Type B pancreatic cell (in vitro differentiated cells): ENCODE measurements around the gene RABGAP1. TPM values are rescaled to one million over a fixed set of nuclear protein-coding genes. Genes with fewer than 3 reads are reported as not detected.

ENCODE experiments used
- DNase-seq: peaks from one replicate; pipeline ENCODE4 v3.0.0; 2021; ENCODE audit warnings: mixed read lengths; ENCODE audit not compliant: unreplicated experiment; ENCODE audit errors: extremely low spot score
- H3K27ac Mint-ChIP-seq: 2 replicates; pipeline ENCODE4 v1.8.0; 2021; ENCODE audit warnings: mild to moderate bottlenecking, mixed read lengths
- H3K27me3 Mint-ChIP-seq: 2 replicates; pipeline ENCODE4 v1.8.0; 2021; ENCODE audit warnings: mixed read lengths
- H3K36me3 Mint-ChIP-seq: 2 replicates; pipeline ENCODE4 v1.8.0; 2021; ENCODE audit warnings: mixed read lengths
- H3K4me1 Mint-ChIP-seq: one replicate; pipeline ENCODE4 v1.8.0; 2021; ENCODE audit warnings: mixed read lengths; ENCODE audit not compliant: unreplicated experiment
- H3K4me3 Mint-ChIP-seq: 2 replicates; pipeline ENCODE4 v1.8.0; 2021; ENCODE audit warnings: mild to moderate bottlenecking, mixed read lengths
- H3K9me3 Mint-ChIP-seq: 2 replicates; pipeline ENCODE4 v1.8.0; 2021; ENCODE audit warnings: mixed read lengths
- total RNA-seq: library from RNA; stranded (reverse); gene quantifications from 2 replicates; pipeline ENCODE4 v1.2.1, GENCODE V29; 2021; ENCODE audit warnings: low replicate concordance
- TF ChIP-seq, protein P1 (sequence below): fragments of 200-600 bp; sonication (generic); conservative IDR thresholded peaks from 2 replicates; pipeline ENCODE4 v1.5.0; 2021; ENCODE audit warnings: antibody characterized with exemption, mild to moderate bottlenecking

The RABGAP1 gene
- total RNA-seq, 1 donor from 2014 or later, result 68.4 TPM

DNA sequence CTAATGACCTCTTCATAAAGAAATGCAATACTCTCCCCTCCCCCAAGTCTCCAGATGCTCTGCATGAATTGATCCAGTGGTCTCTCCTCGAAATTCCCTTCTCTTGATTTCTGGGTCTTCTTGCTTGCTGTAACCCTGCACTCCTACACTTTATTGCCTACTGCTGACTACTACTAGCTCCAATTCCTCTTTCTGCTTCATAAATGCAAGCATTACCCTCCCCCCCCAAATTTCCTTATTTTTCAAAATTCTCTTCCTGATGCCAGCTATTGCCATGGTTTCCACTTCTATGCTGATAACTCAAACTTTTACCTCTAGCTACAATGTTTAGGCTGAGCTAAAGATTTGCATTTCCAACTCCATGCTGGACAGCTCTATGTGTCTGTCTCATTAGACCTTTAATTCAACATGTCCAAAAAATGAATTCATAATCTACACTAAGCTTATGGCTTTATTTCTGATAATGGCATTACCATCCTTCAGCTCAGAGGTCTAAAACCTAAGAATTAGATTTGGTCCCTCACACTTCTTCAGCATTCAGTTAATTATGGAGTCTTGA lies 10.9 kb upstream of the RABGAP1 start:
- peaks cover 8% of the 10 kb centered on the region for H3K4me1 Mint-ChIP-seq
- no peak overlapping the region for H3K4me3 Mint-ChIP-seq
- TF ChIP-seq, protein P1, sequence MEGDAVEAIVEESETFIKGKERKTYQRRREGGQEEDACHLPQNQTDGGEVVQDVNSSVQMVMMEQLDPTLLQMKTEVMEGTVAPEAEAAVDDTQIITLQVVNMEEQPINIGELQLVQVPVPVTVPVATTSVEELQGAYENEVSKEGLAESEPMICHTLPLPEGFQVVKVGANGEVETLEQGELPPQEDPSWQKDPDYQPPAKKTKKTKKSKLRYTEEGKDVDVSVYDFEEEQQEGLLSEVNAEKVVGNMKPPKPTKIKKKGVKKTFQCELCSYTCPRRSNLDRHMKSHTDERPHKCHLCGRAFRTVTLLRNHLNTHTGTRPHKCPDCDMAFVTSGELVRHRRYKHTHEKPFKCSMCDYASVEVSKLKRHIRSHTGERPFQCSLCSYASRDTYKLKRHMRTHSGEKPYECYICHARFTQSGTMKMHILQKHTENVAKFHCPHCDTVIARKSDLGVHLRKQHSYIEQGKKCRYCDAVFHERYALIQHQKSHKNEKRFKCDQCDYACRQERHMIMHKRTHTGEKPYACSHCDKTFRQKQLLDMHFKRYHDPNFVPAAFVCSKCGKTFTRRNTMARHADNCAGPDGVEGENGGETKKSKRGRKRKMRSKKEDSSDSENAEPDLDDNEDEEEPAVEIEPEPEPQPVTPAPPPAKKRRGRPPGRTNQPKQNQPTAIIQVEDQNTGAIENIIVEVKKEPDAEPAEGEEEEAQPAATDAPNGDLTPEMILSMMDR, result no peak
- no peaks in the 10 kb centered on the region for H3K9me3 Mint-ChIP-seq
- DNase-seq, result no peak
- H3K27me3 Mint-ChIP-seq, result no peaks in the 10 kb centered on the region
- peaks cover 2% of the 10 kb centered on the region for H3K36me3 Mint-ChIP-seq
- no peak overlapping the region for H3K27ac Mint-ChIP-seq

DNA sequence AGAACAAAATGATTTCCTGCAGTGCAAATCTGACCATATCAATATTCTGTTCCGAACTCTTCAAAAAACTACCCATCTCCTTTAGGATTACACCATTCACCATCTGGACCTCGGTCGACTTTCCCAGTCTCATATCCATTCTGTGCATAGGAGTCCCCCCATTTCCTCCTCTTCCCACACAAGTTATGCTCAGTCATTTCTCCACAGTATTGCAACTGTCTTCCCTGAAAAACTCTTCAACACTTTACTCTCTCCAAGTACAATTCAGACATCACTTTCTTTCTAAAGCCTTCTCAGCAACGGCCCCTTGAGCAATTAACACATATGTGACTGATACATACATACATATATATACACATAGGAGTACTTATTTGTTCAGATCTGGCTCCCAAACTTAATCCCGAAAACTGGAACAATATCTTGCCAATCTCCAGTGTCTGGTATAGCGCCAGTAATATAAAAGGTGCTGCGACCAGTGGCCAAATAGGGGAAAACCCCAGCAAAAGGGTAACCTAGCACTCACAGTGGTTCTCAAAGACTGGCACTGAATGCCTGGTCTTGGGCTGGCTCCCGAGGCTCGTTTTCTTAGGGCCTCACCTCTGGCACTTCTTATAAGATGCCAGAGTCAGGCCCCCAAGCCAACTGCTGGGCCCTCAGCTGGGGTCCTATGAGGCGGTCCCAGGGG lies 10.1 kb upstream of the RABGAP1 start:
- TF ChIP-seq, protein P1, result no peak
- Mint-ChIP-seq H3K4me3 (no peak overlapping the region), H3K36me3 (peaks cover 5% of the 10 kb centered on the region), H3K27me3 (no peaks in the 10 kb centered on the region), H3K27ac (no peak overlapping the region), H3K4me1 (peaks cover 8% of the 10 kb centered on the region), H3K9me3 (no peaks in the 10 kb centered on the region)
- DNase-seq, result no peak

DNA sequence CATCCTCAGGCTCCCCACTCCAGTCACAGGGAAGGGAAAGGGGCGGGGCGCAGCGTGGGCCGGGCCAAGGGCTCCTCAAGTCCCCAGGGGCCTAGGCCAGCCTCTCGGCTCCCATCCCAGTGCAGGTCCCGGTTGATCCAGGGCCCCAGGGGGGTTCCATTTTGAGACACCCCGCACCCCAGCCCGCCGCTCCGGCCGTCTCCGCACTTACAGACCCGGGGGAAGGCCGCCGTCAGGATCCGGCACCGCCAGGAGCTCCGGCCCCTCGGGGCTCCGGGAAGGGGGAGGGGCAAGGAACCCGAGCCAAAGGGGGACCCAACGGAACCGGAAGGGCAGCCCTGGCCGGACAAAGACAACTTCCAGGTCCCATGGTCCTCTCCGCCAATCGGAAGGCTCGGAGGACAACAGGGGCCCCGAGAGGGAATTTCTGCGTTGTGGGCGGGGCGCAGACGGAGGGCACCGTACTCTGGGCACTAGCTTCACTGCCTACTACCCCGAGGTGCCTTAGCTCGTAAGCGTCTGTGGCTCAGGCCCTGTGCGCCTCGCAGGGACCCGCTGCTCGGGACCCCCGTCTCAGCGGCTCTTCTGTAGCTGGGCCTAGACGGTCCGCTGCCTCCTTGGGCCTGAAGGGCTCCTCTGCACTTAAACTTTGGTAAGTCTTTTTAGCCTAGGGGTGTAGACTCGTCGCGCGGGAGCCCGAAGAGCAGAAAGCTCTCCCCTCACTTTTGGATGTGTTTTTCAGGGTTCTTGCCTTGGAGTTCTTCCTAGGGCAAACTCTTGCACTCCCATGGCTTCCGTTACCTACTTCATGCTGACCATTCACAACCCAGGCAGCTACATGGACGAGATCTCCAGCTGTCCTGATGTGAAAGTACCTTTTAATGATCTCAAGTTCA lies 9.3 kb upstream of the RABGAP1 start, which contains the start of gene ZBTB26:
Gene ZBTB26, minus strand, starts transcription at position 287 of the 896 bp plus-strand sequence. CDS start 11,578 bp downstream, outside the sequence.
- TF ChIP-seq, protein P1, result no peak
- no peaks in the 10 kb centered on the region for H3K27me3 Mint-ChIP-seq
- H3K4me3 Mint-ChIP-seq, result no peak within 1 kb of the TSS
- DNase-seq, result peak; percentile 89
- H3K27ac Mint-ChIP-seq, result peak within 1 kb of the TSS; percentile 88
- H3K4me1 Mint-ChIP-seq, result peaks cover 12% of the 10 kb centered on the region
- no peaks in the 10 kb centered on the region for H3K9me3 Mint-ChIP-seq
- peaks cover 5% of the 10 kb centered on the region for H3K36me3 Mint-ChIP-seq

DNA sequence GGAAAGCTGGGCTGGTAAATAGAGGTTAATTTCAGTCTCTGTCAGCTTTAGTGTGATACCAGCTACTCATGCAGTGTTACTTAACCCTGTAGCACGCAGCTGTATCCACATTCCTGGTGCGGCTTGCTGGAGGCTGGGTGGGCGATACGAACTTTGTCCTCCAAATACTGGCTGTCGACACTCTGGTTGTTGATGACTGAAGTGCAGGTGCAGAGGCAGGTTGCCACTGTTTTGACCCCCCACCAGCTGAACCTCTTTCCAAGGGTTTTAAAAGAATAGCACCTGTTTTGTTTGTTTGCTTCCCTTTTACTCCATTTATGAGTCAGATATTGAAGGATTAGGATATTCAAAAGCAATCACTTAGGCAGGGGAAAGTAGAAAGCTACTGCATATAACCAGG lies 4.4 kb upstream of the RABGAP1 start:
- peak overlapping the region; percentile 28 for H3K27ac Mint-ChIP-seq
- DNase-seq, result no peak
- H3K27me3 Mint-ChIP-seq, result no peaks in the 10 kb centered on the region
- no peaks in the 10 kb centered on the region for H3K9me3 Mint-ChIP-seq
- H3K4me3 Mint-ChIP-seq, result peak overlapping the region; percentile 39
- peaks cover 9% of the 10 kb centered on the region for H3K36me3 Mint-ChIP-seq
- H3K4me1 Mint-ChIP-seq, result peaks cover 18% of the 10 kb centered on the region
- TF ChIP-seq, protein P1, result no peak

DNA sequence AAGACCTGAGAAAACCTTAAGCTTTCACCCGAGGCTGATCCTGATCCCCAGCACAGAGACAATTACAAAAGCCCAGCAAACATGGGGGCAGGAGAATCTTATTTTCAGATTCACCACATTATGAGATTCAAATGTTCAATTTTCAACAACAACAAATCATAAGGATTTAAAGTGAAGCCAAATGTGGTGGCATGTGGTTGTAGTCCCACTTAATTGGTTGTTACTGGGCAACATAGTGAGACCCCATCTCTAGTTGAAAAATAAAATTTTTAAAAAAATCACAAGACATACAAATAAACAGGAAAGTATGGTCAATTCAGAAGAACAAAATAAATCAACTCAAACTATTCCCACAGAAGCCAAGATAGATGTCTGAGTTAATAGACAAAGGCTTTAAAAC lies 3.9 kb upstream of the RABGAP1 start:
- H3K9me3 Mint-ChIP-seq, result no peaks in the 10 kb centered on the region
- H3K27me3 Mint-ChIP-seq, result no peaks in the 10 kb centered on the region
- no peak for DNase-seq
- no peak overlapping the region for H3K27ac Mint-ChIP-seq
- H3K36me3 Mint-ChIP-seq, result peaks cover 9% of the 10 kb centered on the region
- peaks cover 21% of the 10 kb centered on the region for H3K4me1 Mint-ChIP-seq
- TF ChIP-seq, protein P1, result no peak
- no peak overlapping the region for H3K4me3 Mint-ChIP-seq
